Middle frontal gyrus (tissue), 1 donor: ENCODE data around the gene ACP7.
A peak's percentile ranks its signal among the peaks of the same experiment; 100 is the strongest.
"Not testable (repeated sequence)": the region's sequence is repeated elsewhere in the genome, so short reads cannot be mapped to it uniquely, and the experiment has no call there.

Source experiments
- DNase-seq: peaks from one replicate; pipeline ENCODE4 v3.0.0-alpha.2; 2015; ENCODE audit warnings: low spot score; ENCODE audit errors: extremely low spot score

The ACP7 gene

GRCh38 chr19:39077323-39077722, 6.8 kb upstream of the ACP7 start:
- DNase-seq, result no peak

- peak; percentile 68 for DNase-seq
These were observed 5.5 kb upstream of the ACP7 start for GRCh38 chr19:39078436-39079200.

GRCh38 chr19:39080431-39080830, 3.7 kb upstream of the ACP7 start:
- DNase-seq, result no peak

GRCh38 chr19:39082167-39082566, 2.0 kb upstream of the ACP7 start:
- no peak for DNase-seq

GRCh38 chr19:39082745-39083598, 1.2 kb upstream of the ACP7 start:
- DNase-seq, result no peak

- DNase-seq, result no peak
These were observed 577 bp upstream of the ACP7 start for GRCh38 chr19:39083599-39083982.

GRCh38 chr19:39084732-39085080, 538 bp downstream of the ACP7 start:
- no peak for DNase-seq

GRCh38 chr19:39085392-39085791, 1.2 kb downstream of the ACP7 start:
- DNase-seq, result no peak

- DNase-seq, result no peak
These were observed 2.2 kb downstream of the ACP7 start for GRCh38 chr19:39086386-39086785.

- DNase-seq, result no peak
These were observed 3.9 kb downstream of the ACP7 start for GRCh38 chr19:39087907-39088686.

GRCh38 chr19:39090016-39090415, 5.8 kb downstream of the ACP7 start:
- DNase-seq, result not testable (repeated sequence)

- no peak for DNase-seq
These were observed 6.7 kb downstream of the ACP7 start for GRCh38 chr19:39090881-39091280.

GRCh38 chr19:39095799-39096540, 11.8 kb downstream of the ACP7 start:
- not testable (repeated sequence) for DNase-seq

- no peak for DNase-seq
These were observed 13.1 kb downstream of the ACP7 start for GRCh38 chr19:39097299-39097698.

GRCh38 chr19:39097721-39098120, 13.6 kb downstream of the ACP7 start:
- DNase-seq, result no peak

GRCh38 chr19:39098365-39099269, 14.4 kb downstream of the ACP7 start:
- no peak for DNase-seq

GRCh38 chr19:39099341-39099740, 15.2 kb downstream of the ACP7 start:
- DNase-seq, result no peak

GRCh38 chr19:39100500-39101166, 16.5 kb downstream of the ACP7 start:
- no peak for DNase-seq

GRCh38 chr19:39103151-39103550, 19.0 kb downstream of the ACP7 start:
- no peak for DNase-seq

- no peak for DNase-seq
These were observed 20.0 kb downstream of the ACP7 start for GRCh38 chr19:39104186-39104596.
